IMR-90 (cell line): ENCODE data around the gene MYH9. TPM values are rescaled to one million over a fixed set of nuclear protein-coding genes. Genes with fewer than 3 reads are reported as not detected.

Experiments used
- ATAC-seq: fragments of 200-7000 bp; cut with Tn5 transposase; 2 replicates; pipeline ENCODE4 v1.9.1; 2020; ENCODE audit warnings: low read depth, mild to moderate bottlenecking, moderate library complexity
- BruUV-seq: library from RNA; stranded (reverse); fragments of 400-500 nt; replicated peaks from 2 replicates; lab custom pipeline; 2021; lab: Mats Ljungman, UMichigan
- CTCF ChIA-PET: fragments of 300-600 bp; formaldehyde crosslinking; extraction: SDS; loops from one replicate; lab custom pipeline; 2021; ENCODE audit warnings: antibody characterized with exemption; lab: Yijun Ruan, JAX
- POLR2A ChIA-PET: fragments of 300-600 bp; sonication (Branson Sonifier 250); formaldehyde crosslinking; loops from one replicate; lab custom pipeline; 2022; ENCODE audit warnings: antibody characterized with exemption; ENCODE audit not compliant: unreplicated experiment; lab: Charles Lee
- DNase-seq: peaks from one replicate; pipeline ENCODE4 v3.0.0; 2013
- H2AFZ ChIP-seq: replicated peaks from 2 replicates; pipeline ENCODE3; 2013; ENCODE audit warnings: low read length, mild to moderate bottlenecking; ENCODE audit not compliant: poor library complexity
- H2AK5ac ChIP-seq: 2 replicates; pipeline ENCODE4 v1.6.1; 2013; ENCODE audit warnings: low read depth, low read length, inconsistent platforms
- H2AK9ac ChIP-seq: replicated peaks from 2 replicates; pipeline ENCODE3; 2013; ENCODE audit warnings: mild to moderate bottlenecking, low read depth, low read length, moderate library complexity; ENCODE audit not compliant: poor library complexity
- H2BK120ac ChIP-seq: 2 replicates; pipeline ENCODE4 v1.6.1; 2013; ENCODE audit warnings: low read depth, low read length, inconsistent platforms
- H2BK15ac ChIP-seq: 3 replicates; pipeline ENCODE4 v1.6.1; 2013; ENCODE audit warnings: low read depth, low read length, inconsistent platforms
- H2BK20ac ChIP-seq: 2 replicates; pipeline ENCODE4 v1.6.1; 2013; ENCODE audit warnings: low read depth, mild to moderate bottlenecking, inconsistent platforms, low read length, moderate library complexity
- H2BK5ac ChIP-seq: 2 replicates; pipeline ENCODE4 v1.6.1; 2013; ENCODE audit warnings: mild to moderate bottlenecking, low read depth, low read length, inconsistent platforms; ENCODE audit not compliant: poor library complexity, severe bottlenecking
- H3K14ac ChIP-seq: replicated peaks from 2 replicates; pipeline ENCODE4 v1.6.1; 2013; ENCODE audit warnings: low read depth, low read length, inconsistent platforms
- H3K18ac ChIP-seq: 2 replicates; pipeline ENCODE4 v1.6.1; 2013; ENCODE audit warnings: low read depth, low read length, control low read depth
- H3K23ac ChIP-seq: 2 replicates; pipeline ENCODE4 v1.6.1; 2013; ENCODE audit warnings: low read depth, low read length, inconsistent platforms
- H3K27ac ChIP-seq: 2 replicates; pipeline ENCODE4 v1.5.1; 2013; ENCODE audit warnings: mild to moderate bottlenecking, control low read depth, low read length; ENCODE audit not compliant: insufficient read depth
- H3K27me3 ChIP-seq: 2 replicates; pipeline ENCODE4 v1.6.1; 2013; ENCODE audit warnings: low read length; ENCODE audit not compliant: control insufficient read depth, insufficient read depth
- H3K36me3 ChIP-seq: 2 replicates; pipeline ENCODE4 v1.6.1; 2013; ENCODE audit warnings: low read length, mixed read lengths; ENCODE audit not compliant: control insufficient read depth, insufficient read depth
- H3K4ac ChIP-seq: 2 replicates; pipeline ENCODE4 v1.6.1; 2013; ENCODE audit warnings: low read depth, low read length, inconsistent platforms
- H3K4me1 ChIP-seq: 2 replicates; pipeline ENCODE4 v1.6.1; 2013; ENCODE audit warnings: low read length, mixed read lengths; ENCODE audit not compliant: control insufficient read depth, insufficient read depth
- H3K4me2 ChIP-seq: 2 replicates; pipeline ENCODE4 v1.6.1; 2013; ENCODE audit warnings: low read depth, mild to moderate bottlenecking, control low read depth, low read length, moderate library complexity
- H3K4me3 ChIP-seq: 2 replicates; pipeline ENCODE4 v1.5.1; 2013; ENCODE audit warnings: low read depth, mild to moderate bottlenecking, control low read depth, low read length, moderate library complexity; ENCODE audit not compliant: insufficient read depth
- H3K56ac ChIP-seq: 2 replicates; pipeline ENCODE4 v1.6.1; 2013; ENCODE audit warnings: low read length, inconsistent platforms; ENCODE audit not compliant: insufficient read depth; ENCODE audit errors: extremely low read depth
- H3K79me1 ChIP-seq, 2 experiments: 2 replicates each; pipeline ENCODE4 v1.6.1; 2013; ENCODE audit warnings: low read length in 2 of 2, inconsistent platforms in 1 of 2, low read depth in 1 of 2
- H3K9ac ChIP-seq: 2 replicates; pipeline ENCODE4 v1.6.1; 2013; ENCODE audit warnings: low read depth, low read length, control low read depth
- H3K9me1 ChIP-seq: 2 replicates; pipeline ENCODE4 v1.6.1; 2013; ENCODE audit warnings: low read length, inconsistent platforms; ENCODE audit not compliant: insufficient read depth
- H3K9me3 ChIP-seq: 2 replicates; pipeline ENCODE4 v1.6.1; 2013; ENCODE audit warnings: low read length; ENCODE audit not compliant: control insufficient read depth, insufficient read depth
- H4K20me1 ChIP-seq: 2 replicates; pipeline ENCODE4 v1.6.1; 2013; ENCODE audit warnings: low read length, inconsistent platforms; ENCODE audit not compliant: insufficient read depth
- H4K5ac ChIP-seq: 2 replicates; pipeline ENCODE4 v1.6.1; 2013; ENCODE audit warnings: mild to moderate bottlenecking, low read depth, low read length, control low read depth
- H4K8ac ChIP-seq, 2 experiments: 2 replicates each; pipeline ENCODE4 v1.6.1; 2013; ENCODE audit warnings: low read depth in 2 of 2, low read length in 2 of 2, control low read depth in 1 of 2, inconsistent platforms in 1 of 2
- H4K91ac ChIP-seq: 2 replicates; pipeline ENCODE4 v1.6.1; 2013; ENCODE audit warnings: low read depth, low read length, inconsistent platforms; ENCODE audit not compliant: insufficient read depth
- BHLHE40 ChIP-seq: fragments of 150-350 bp; IDR thresholded peaks from 2 replicates; pipeline ENCODE4 v1.6.1; 2016; ENCODE audit warnings: mild to moderate bottlenecking, low read depth, low read length
- CEBPB ChIP-seq: IDR thresholded peaks from 2 replicates; pipeline ENCODE4 v1.6.1; 2012; ENCODE audit warnings: low read depth, low read length, improper control_type of control experiment
- CHD1 ChIP-seq: IDR thresholded peaks from 2 replicates; pipeline ENCODE4 v1.6.1; 2012; ENCODE audit warnings: low read depth, low read length, improper control_type of control experiment
- FOS ChIP-seq: fragments of 150-350 bp; IDR thresholded peaks from 2 replicates; pipeline ENCODE4 v1.6.1; 2016; ENCODE audit warnings: low read depth, low read length
- MAFK ChIP-seq: IDR thresholded peaks from 2 replicates; pipeline ENCODE4 v1.6.1; 2012; ENCODE audit warnings: low read depth, low read length, improper control_type of control experiment
- MAZ ChIP-seq: IDR thresholded peaks from 2 replicates; pipeline ENCODE4 v1.6.1; 2012; ENCODE audit warnings: low read depth, mild to moderate bottlenecking, low read length, improper control_type of control experiment, moderate library complexity, borderline replicate concordance
- MXI1 ChIP-seq: IDR thresholded peaks from 2 replicates; pipeline ENCODE4 v1.6.1; 2012; ENCODE audit warnings: low read depth, mild to moderate bottlenecking, low read length, moderate library complexity, borderline replicate concordance
- NFE2L2 ChIP-seq: fragments of 150-350 bp; IDR thresholded peaks from 2 replicates; pipeline ENCODE4 v1.6.1; 2016; ENCODE audit warnings: low read depth, mild to moderate bottlenecking, low read length
- POLR2A ChIP-seq: IDR thresholded peaks from 2 replicates; pipeline ENCODE4 v1.6.1; 2012; ENCODE audit warnings: mild to moderate bottlenecking, low read depth, low read length
- RFX5 ChIP-seq: IDR thresholded peaks from 2 replicates; pipeline ENCODE4 v1.8.0; 2012; ENCODE audit warnings: low read depth, mild to moderate bottlenecking, low read length, moderate library complexity
- USF2 ChIP-seq: fragments of 150-350 bp; IDR thresholded peaks from 2 replicates; pipeline ENCODE4 v1.6.1; 2017; ENCODE audit warnings: mild to moderate bottlenecking, antibody characterized with exemption, low read length, low read depth
- WGBS, 2 experiments: methylation state at CpG; one replicate each; pipeline versions ENCODE4 v1.1.5 to v1.1.7; 2013; ENCODE audit warnings: missing lambda C conversion rate in 2 of 2; ENCODE audit not compliant: insufficient read length in 1 of 2; ENCODE audit errors: extremely low coverage in 2 of 2; 5-methylcytosine and 5-hydroxymethylcytosine counted together
- dilution Hi-C: fragments of 300-500 bp; cut with HindIII; formaldehyde crosslinking; loops from one replicate; pipeline ENCODE4 v1.14.3; 2018; ENCODE audit warnings: low sequenced_read_pairs; ENCODE audit not compliant: unreplicated experiment
- in situ Hi-C: fragments of 300-500 bp; cut with MboI; formaldehyde crosslinking; loops from 3 replicates; pipeline ENCODE4 v1.14.3; 2019; ENCODE audit warnings: low sequenced_read_pairs, inconsistent platforms, mixed read lengths
- intact Hi-C: fragments of 100-400 bp; cut with micrococcal nuclease; formaldehyde crosslinking; loops from 2 replicates; pipeline ENCODE4 v1.10.0; 2022
- polyA plus RNA-seq, 3 experiments: library from polyadenylated mRNA; depleted of rRNA; stranded (reverse); fragments of >200 nt; gene quantifications; 2 replicates each; pipeline ENCODE4 v1.2.3, GENCODE V29; 2012; ENCODE audit warnings: low replicate concordance in 1 of 3
- total RNA-seq: library from RNA; depleted of rRNA; stranded (reverse); fragments of >200 nt; gene quantifications from 2 replicates; pipeline ENCODE4 v1.2.3, GENCODE V29; 2012
- TF ChIP-seq, protein P1 (sequence below): conservative IDR thresholded peaks from 2 replicates; pipeline ENCODE4 v1.5.1; 2012; ENCODE audit warnings: mild to moderate bottlenecking, low read depth, low read length, improper control_type of control experiment
- TF ChIP-seq, protein P2 (sequence below): fragments of 150-350 bp; IDR thresholded peaks from 2 replicates; pipeline ENCODE4 v1.6.1; 2016; ENCODE audit warnings: low read depth, mild to moderate bottlenecking, low read length, moderate library complexity, borderline replicate concordance

The MYH9 gene
- total and polyA plus RNA-seq, 2 of the 4 experiments (the other 2 are of a cell fraction): 475 to 554 TPM

DNA sequence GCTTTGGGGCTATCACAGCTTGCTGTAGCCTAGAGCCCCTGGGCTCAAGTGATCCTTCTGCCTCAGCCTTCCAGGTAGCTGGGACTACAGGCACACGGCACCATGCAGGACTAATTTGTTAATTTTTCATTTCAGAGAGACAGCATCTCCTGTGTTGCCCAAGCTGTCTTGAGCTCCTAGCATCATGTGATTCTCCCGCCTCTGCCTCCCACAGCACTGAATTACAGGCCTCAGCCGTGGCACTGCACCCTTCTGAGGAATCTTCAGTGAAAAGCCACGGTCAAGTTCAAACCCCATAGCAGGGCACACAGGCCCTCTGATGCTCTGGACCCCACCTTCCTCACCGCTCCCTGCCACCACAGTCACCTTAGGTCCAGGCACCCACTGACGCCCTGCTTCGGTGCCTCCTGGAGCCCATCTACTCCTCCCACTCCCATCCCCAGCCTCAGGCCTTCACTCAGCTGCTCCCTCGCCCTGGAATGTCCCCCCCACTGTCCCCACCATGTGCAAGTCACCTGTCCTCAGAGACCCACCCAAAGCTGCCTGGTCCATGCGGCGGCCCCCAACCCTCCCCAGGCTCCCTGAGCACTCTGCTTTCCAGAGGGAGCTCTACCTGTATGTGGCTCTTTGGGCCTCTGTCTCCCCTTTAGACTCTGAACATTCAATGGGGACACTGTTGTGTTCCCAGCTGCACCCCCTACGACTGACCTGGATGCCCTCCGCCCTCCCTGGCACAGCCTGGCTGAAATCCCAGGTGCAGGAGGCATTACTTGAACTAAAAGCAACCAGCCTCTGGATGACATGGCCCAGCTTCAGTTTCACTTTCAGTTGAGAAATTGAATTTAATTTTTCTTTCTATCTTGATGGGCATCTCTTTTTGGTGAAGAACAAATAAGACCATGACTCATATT lies 150.1 kb downstream of the MYH9 start:
- H2BK5ac ChIP-seq: peak overlapping the region; percentile 91
- H3K9me3 ChIP-seq: no peaks in the 10 kb centered on the region
- H3K14ac ChIP-seq: peak overlapping the region; percentile 24; the same call in 1 of the 2 replicates
- H3K79me1 ChIP-seq: peaks cover 4 to 49% of the 10 kb centered on the region in 2 experiments
- POLR2A ChIA-PET: no interaction called here
- H3K56ac ChIP-seq: no peak overlapping the region
- H3K9ac ChIP-seq: peak overlapping the region; percentile 86
- H3K9me1 ChIP-seq: peaks cover 17% of the 10 kb centered on the region
- H3K27me3 ChIP-seq: no peaks in the 10 kb centered on the region
- peaks cover 7% of the 10 kb centered on the region; the same call in 1 of the 2 replicates for H3K36me3 ChIP-seq
- H3K4ac ChIP-seq: peak overlapping the region; percentile 92
- peak overlapping the region; percentile 70 for H2AK5ac ChIP-seq
- H3K4me3 ChIP-seq: peak overlapping the region; percentile 65
- no peak overlapping the region for H3K18ac ChIP-seq
- ATAC-seq: no peak
- H2AFZ ChIP-seq: peak overlapping the region; percentile 9
- no TSS peak for BruUV-seq
- no peak overlapping the region for H2BK20ac ChIP-seq
- H4K8ac ChIP-seq: no peak overlapping the region; a peak in 1 of 4 replicates
- no peak for DNase-seq
- WGBS, 2 experiments: 75% methylated on average over 4 of the region's 12 CpGs; no CpG with 5 or more reads in 1 of the 2 experiments
- H3K27ac ChIP-seq: peak overlapping the region; percentile 73; the same call in 1 of the 2 replicates
- CTCF ChIA-PET: interaction anchor here (3.0 kb wide), 1 partner anchor 42 kb away, joined by 8 read pairs; no protein-coding TSS in a partner anchor
- H3K4me1 ChIP-seq: peaks cover 19% of the 10 kb centered on the region
- peaks cover 9% of the 10 kb centered on the region; the same call in 1 of the 2 replicates for H4K20me1 ChIP-seq
- intact Hi-C loops (loop anchor here (2.0 to 5.0 kb wide), 2 partner anchors 40 to 41 kb away; no protein-coding TSS in a partner anchor), dilution Hi-C loops (no loop called here), in situ Hi-C loops (no loop called here)
- H2BK15ac ChIP-seq: no peak overlapping the region
- H2BK120ac ChIP-seq: no peak overlapping the region
- H3K23ac ChIP-seq: peak overlapping the region; percentile 93; the same call in 1 of the 2 replicates
- H4K91ac ChIP-seq: no peak overlapping the region
- peak overlapping the region; percentile 85 for H2AK9ac ChIP-seq
- peak overlapping the region; percentile 95 for H3K4me2 ChIP-seq
- H4K5ac ChIP-seq: peak overlapping the region; percentile 77
- TF ChIP-seq FOS (no peak), CHD1 (no peak), POLR2A (no peak; the same call in 1 of the 2 replicates), RFX5 (no peak), USF2 (no peak), CEBPB (no peak), NFE2L2 (no peak), MAZ (no peak), MAFK (no peak), BHLHE40 (no peak), MXI1 (no peak)
- TF ChIP-seq, protein P1, sequence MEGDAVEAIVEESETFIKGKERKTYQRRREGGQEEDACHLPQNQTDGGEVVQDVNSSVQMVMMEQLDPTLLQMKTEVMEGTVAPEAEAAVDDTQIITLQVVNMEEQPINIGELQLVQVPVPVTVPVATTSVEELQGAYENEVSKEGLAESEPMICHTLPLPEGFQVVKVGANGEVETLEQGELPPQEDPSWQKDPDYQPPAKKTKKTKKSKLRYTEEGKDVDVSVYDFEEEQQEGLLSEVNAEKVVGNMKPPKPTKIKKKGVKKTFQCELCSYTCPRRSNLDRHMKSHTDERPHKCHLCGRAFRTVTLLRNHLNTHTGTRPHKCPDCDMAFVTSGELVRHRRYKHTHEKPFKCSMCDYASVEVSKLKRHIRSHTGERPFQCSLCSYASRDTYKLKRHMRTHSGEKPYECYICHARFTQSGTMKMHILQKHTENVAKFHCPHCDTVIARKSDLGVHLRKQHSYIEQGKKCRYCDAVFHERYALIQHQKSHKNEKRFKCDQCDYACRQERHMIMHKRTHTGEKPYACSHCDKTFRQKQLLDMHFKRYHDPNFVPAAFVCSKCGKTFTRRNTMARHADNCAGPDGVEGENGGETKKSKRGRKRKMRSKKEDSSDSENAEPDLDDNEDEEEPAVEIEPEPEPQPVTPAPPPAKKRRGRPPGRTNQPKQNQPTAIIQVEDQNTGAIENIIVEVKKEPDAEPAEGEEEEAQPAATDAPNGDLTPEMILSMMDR: no peak
- TF ChIP-seq, protein P2, sequence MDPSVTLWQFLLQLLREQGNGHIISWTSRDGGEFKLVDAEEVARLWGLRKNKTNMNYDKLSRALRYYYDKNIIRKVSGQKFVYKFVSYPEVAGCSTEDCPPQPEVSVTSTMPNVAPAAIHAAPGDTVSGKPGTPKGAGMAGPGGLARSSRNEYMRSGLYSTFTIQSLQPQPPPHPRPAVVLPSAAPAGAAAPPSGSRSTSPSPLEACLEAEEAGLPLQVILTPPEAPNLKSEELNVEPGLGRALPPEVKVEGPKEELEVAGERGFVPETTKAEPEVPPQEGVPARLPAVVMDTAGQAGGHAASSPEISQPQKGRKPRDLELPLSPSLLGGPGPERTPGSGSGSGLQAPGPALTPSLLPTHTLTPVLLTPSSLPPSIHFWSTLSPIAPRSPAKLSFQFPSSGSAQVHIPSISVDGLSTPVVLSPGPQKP: no peak
